BLaER1 (cell line): Measurements from ENCODE around the gene ANKFY1.
"Not testable (repeated sequence)": the region's sequence is repeated elsewhere in the genome, so short reads cannot be mapped to it uniquely, and the experiment has no call there.

Experiments used
- H3K27ac ChIP-seq: shearing (Covaris generic); formaldehyde crosslinking; 2 replicates; pipeline ENCODE4 v1.8.1; 2022
- H3K27me3 ChIP-seq: shearing (Covaris generic); formaldehyde crosslinking; 2 replicates; pipeline ENCODE4 v1.8.1; 2022
- H3K36me3 ChIP-seq: shearing (Covaris generic); formaldehyde crosslinking; 2 replicates; pipeline ENCODE4 v1.8.1; 2022
- H3K4me1 ChIP-seq: shearing (Covaris generic); formaldehyde crosslinking; 2 replicates; pipeline ENCODE4 v1.8.1; 2022
- H3K4me2 ChIP-seq: shearing (Covaris generic); formaldehyde crosslinking; 2 replicates; pipeline ENCODE4 v1.8.1; 2022
- H3K4me3 ChIP-seq: shearing (Covaris generic); formaldehyde crosslinking; 2 replicates; pipeline ENCODE4 v1.8.1; 2022
- H3K9ac ChIP-seq: shearing (Covaris generic); formaldehyde crosslinking; 2 replicates; pipeline ENCODE4 v1.8.1; 2022
- H3K9me3 ChIP-seq: shearing (Covaris generic); formaldehyde crosslinking; 2 replicates; pipeline ENCODE4 v1.8.1; 2022
- H4K20me1 ChIP-seq: shearing (Covaris generic); formaldehyde crosslinking; 2 replicates; pipeline ENCODE4 v1.8.1; 2022
- Cebpa-rat ChIP-seq: shearing (Covaris generic); IDR thresholded peaks from 2 replicates; pipeline ENCODE4 v1.8.1; 2022

ANKFY1 gene

DNA sequence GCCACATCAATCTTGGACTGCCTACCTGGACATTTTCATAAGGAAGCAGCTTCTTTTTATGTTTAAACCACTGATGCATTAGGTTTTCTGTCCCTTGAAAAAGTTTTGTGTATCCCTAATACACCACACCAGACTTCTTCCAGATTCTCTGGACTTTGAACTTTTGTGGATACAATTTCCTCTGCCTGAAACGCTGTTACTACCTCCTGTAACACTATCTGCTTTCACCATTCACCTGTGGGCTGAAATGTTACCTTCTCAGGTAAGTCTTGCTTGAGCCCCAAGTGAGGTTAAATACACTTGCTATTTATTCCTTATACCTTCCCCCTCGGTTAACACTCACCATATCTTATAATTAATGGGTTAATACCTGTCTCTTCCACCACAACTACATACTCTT lies 123.7 kb downstream of the ANKFY1 start:
- no peaks in the 10 kb centered on the region for H3K9me3 ChIP-seq
- no peak overlapping the region for H3K9ac ChIP-seq
- H3K27ac ChIP-seq = no peak overlapping the region
- H3K27me3 ChIP-seq = no peaks in the 10 kb centered on the region
- H3K4me1 ChIP-seq = peaks cover 33% of the 10 kb centered on the region
- peaks cover 38% of the 10 kb centered on the region for H3K36me3 ChIP-seq
- H3K4me3 ChIP-seq = no peak overlapping the region
- H3K4me2 ChIP-seq = no peak overlapping the region
- no peak for TF ChIP-seq Cebpa-rat
- peaks cover 77% of the 10 kb centered on the region for H4K20me1 ChIP-seq

DNA sequence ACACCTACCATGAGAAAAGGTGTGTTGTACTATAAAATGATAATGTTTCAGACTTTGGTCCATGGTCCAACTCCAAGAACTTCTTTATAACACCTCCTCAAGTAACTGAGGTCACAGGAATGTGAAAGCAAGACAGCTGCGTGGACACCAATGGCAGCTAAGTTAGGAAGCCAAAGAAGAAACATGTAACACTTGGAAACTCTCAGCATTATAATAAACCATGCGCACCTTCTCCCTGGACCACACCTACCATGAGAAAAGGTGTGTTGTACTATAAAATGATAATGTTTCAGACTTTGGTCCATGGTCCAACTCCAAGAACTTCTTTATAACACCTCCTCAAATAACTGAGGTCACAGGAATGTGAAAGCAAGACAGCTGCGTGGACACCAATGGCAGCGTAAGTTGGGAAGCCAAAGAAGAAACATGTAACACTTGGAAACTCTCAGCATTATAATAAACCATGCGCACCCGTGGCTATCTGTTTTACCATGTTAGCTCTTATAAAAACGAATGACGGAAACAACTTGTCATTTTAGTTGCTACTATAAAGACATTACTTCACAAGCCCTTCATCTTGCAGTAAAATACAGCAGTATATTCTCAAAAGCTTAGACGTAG lies 124.8 kb downstream of the ANKFY1 start:
- H3K9ac ChIP-seq, H3K9me3 ChIP-seq, H3K4me2 ChIP-seq, H3K27ac ChIP-seq, H3K4me3 ChIP-seq, H3K27me3 ChIP-seq: not testable (repeated sequence)
- H3K4me1 ChIP-seq = peaks cover 23% of the 10 kb centered on the region
- peaks cover 43% of the 10 kb centered on the region for H3K36me3 ChIP-seq
- peaks cover 87% of the 10 kb centered on the region for H4K20me1 ChIP-seq

DNA sequence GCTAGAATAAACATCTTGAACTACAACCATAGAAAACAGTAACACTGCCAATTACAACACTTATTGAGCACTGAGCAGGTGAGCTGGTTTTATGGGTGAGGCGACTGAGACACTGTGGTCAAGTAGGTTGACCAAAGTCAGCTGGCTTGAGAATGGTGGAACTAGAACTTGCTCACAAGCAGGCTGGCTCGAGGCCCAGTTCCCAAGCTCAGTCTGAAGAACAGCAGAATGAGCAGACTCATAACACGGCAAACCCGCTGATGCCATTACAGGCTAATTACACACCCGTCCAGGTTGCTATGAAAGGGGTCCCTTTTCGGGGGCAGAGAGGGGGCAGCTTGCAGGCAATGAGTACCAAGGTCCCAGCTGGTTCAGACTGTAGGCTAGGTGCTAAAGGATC lies 127.4 kb downstream of the ANKFY1 start:
- H3K4me1 ChIP-seq = peaks cover 15% of the 10 kb centered on the region
- H3K27me3 ChIP-seq = no peaks in the 10 kb centered on the region
- no peaks in the 10 kb centered on the region for H3K9me3 ChIP-seq
- no peak overlapping the region for H3K27ac ChIP-seq
- peaks cover 97% of the 10 kb centered on the region for H4K20me1 ChIP-seq
- H3K36me3 ChIP-seq = peaks cover 56% of the 10 kb centered on the region
- H3K9ac ChIP-seq = no peak overlapping the region
- H3K4me2 ChIP-seq = no peak overlapping the region
- H3K4me3 ChIP-seq = no peak overlapping the region
- no peak for TF ChIP-seq Cebpa-rat

DNA sequence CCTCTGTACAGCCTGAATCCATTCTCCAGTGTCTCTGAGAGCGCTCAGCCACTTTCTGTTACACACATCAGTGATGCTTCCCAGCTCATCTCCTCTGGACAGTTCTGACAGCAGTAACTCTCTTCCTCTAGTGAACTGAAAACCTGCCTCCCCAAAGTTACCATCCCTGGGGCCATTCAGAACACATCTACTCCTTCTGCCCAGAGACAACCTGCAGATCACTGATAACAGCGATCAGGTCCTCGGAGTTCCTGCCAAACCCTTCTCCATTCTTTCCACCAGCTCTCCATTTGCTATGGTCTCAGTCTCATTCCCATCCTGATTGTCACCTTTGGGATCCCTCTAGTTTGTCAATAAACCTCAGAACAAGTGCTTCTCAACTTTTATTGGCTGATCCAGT lies 128.3 kb downstream of the ANKFY1 start:
- Histone ChIP-seq H4K20me1 (peaks cover 97% of the 10 kb centered on the region), H3K4me2 (no peak overlapping the region), H3K27me3 (no peaks in the 10 kb centered on the region), H3K4me3 (no peak overlapping the region), H3K36me3 (peaks cover 64% of the 10 kb centered on the region), H3K4me1 (peaks cover 7% of the 10 kb centered on the region; the same call in 1 of the 2 replicates), H3K9ac (no peak overlapping the region), H3K27ac (no peak overlapping the region), H3K9me3 (no peaks in the 10 kb centered on the region)
- no peak for TF ChIP-seq Cebpa-rat

DNA sequence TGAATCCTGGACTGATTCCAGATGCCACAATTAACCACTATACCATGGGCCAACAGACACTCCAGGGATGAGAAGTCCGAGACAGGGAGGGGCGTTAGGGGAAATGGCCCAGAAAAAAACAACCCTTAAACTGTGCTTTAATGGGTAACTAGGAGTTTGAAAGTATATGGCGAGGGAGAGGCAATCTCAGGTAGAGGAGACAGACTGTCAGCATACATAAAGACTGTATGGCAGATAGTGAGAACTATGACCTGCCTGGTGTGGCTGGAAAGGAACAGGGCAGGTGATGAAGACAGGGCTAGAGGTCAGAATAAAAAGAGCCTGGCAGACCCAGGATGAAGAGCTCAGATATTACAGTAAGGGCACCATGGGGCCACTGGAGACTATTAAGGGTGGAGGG lies 129.1 kb downstream of the ANKFY1 start:
- Histone ChIP-seq H3K4me2 (no peak overlapping the region), H3K9me3 (no peaks in the 10 kb centered on the region), H4K20me1 (peaks cover 97% of the 10 kb centered on the region), H3K36me3 (peaks cover 62% of the 10 kb centered on the region), H3K4me3 (no peak overlapping the region), H3K27me3 (no peaks in the 10 kb centered on the region), H3K4me1 (no peaks in the 10 kb centered on the region), H3K9ac (no peak overlapping the region), H3K27ac (no peak overlapping the region)
- no peak for TF ChIP-seq Cebpa-rat

DNA sequence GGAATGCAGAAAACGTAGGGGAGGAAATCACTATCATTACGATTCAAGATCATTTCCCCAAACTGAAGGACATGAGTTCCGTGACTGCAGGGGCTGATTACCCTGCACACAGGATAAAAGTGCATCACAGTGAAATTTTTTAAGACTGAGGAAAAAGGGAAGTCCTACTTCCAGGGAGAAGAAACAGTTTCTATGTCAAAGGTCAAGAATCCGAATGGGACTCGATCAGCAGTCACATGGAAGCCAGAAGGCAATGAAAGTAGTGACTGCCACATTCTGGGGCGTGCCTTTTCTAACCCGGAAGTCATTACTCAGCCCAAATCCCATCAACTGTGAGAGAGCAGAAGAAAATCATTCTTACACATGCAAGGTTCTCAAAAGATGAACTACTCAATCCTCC lies 133.1 kb downstream of the ANKFY1 start:
- Histone ChIP-seq H3K4me3 (no peak overlapping the region), H4K20me1 (peaks cover 88% of the 10 kb centered on the region), H3K9ac (no peak overlapping the region), H3K4me2 (no peak overlapping the region), H3K27ac (no peak overlapping the region), H3K36me3 (peaks cover 58% of the 10 kb centered on the region), H3K4me1 (no peaks in the 10 kb centered on the region), H3K9me3 (no peaks in the 10 kb centered on the region), H3K27me3 (no peaks in the 10 kb centered on the region)
- no peak for TF ChIP-seq Cebpa-rat

DNA sequence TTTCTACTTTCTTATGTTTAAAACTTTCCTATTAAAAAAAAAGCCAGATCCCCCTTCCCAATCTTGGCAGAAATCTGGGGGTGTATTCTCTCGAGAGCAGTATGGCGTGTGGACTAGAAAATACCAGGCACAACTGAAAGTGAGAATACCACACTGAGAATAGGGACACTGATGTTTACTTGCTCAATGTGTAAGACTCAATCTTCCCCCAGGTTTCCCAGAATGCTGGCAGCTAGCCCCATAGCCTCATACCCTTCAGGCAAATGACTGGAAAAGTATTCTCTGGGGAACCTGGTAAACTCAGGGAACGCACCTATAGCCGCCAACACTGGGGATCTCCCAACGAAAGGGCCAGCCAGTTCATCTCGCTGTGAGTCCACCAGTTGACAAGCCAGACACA lies 136.2 kb downstream of the ANKFY1 start:
- H3K9ac ChIP-seq = no peak overlapping the region
- no peak overlapping the region for H3K4me3 ChIP-seq
- peaks cover 77% of the 10 kb centered on the region for H3K36me3 ChIP-seq
- H3K4me2 ChIP-seq = no peak overlapping the region
- H3K27me3 ChIP-seq = no peaks in the 10 kb centered on the region
- no peaks in the 10 kb centered on the region for H3K4me1 ChIP-seq
- no peak overlapping the region for H3K27ac ChIP-seq
- H3K9me3 ChIP-seq = no peaks in the 10 kb centered on the region
- TF ChIP-seq Cebpa-rat = no peak
- H4K20me1 ChIP-seq = peaks cover 83% of the 10 kb centered on the region

DNA sequence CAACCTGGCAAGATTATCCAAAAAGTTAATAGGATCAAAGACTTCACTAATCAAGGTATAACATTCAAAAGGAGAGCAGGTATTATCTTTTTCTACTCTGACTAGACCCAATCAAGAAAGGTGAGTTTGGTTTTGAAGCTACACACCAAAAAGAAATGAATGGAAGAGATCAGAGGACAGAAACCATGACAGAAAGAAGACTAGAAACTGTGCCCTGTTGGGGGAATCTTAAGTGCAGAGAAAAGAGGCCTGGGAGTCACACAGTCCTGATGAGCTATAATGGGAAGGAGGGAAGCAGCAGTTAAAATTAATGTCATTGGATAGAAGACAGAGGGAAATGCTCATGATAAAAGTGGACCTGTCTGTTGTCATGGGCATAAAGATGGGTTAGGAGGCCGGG lies 138.2 kb downstream of the ANKFY1 start:
- Histone ChIP-seq H3K27me3 (no peaks in the 10 kb centered on the region), H3K36me3 (peaks cover 80% of the 10 kb centered on the region), H4K20me1 (peaks cover 80% of the 10 kb centered on the region), H3K4me1 (no peaks in the 10 kb centered on the region), H3K4me3 (no peak overlapping the region), H3K27ac (no peak overlapping the region), H3K9me3 (no peaks in the 10 kb centered on the region), H3K9ac (no peak overlapping the region), H3K4me2 (no peak overlapping the region)
- no peak for TF ChIP-seq Cebpa-rat

DNA sequence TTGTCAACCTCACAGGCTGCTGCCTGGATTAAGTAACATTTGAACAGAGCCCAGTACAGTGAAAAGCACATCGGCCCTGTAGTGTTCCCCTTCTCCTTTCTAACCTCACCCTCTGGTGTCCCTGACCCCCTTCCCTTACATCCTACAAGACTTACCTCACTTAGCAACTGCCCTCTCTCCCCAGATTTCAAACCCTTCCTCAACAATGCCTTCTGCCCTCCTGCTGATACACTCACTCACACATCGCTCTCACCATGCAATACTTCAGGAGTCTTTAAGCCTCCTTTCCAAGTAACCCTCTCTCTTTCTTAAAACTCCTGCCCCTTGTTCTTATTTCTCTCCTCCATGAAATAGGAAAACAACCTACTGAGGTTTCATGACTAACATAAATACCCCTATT lies 138.8 kb downstream of the ANKFY1 start:
- H3K9me3 ChIP-seq = no peaks in the 10 kb centered on the region
- H3K36me3 ChIP-seq = peaks cover 82% of the 10 kb centered on the region
- no peaks in the 10 kb centered on the region for H3K27me3 ChIP-seq
- H3K4me1 ChIP-seq = no peaks in the 10 kb centered on the region
- H3K27ac ChIP-seq = no peak overlapping the region
- H4K20me1 ChIP-seq = peaks cover 78% of the 10 kb centered on the region
- H3K4me3 ChIP-seq = no peak overlapping the region
- no peak for TF ChIP-seq Cebpa-rat
- no peak overlapping the region for H3K4me2 ChIP-seq
- H3K9ac ChIP-seq = peak overlapping the region; percentile 9; the same call in 1 of the 2 replicates

DNA sequence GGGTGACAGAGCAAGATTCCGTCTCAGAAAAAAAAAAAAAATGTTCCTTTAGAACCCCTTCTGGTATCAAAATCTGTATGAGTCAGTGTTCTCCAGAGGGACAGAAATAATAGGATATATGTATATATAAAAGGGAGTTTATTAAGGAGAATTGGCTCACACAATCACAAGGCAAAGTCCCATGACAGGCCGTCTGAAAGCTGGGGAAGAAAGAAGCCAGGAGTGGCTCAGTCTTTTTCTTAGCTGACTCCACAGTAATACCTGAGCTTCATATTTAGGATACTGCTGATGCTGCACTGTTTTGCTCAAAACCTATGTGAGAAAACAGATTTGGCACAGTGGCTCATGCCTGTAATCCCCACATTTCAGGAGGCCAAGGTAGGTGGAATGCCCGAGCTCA lies 143.4 kb downstream of the ANKFY1 start:
- H3K9me3 ChIP-seq = no peaks in the 10 kb centered on the region
- peaks cover 62% of the 10 kb centered on the region for H4K20me1 ChIP-seq
- no peak overlapping the region for H3K27ac ChIP-seq
- H3K4me2 ChIP-seq = no peak overlapping the region
- peaks cover 94% of the 10 kb centered on the region for H3K36me3 ChIP-seq
- H3K27me3 ChIP-seq = no peaks in the 10 kb centered on the region
- no peak overlapping the region for H3K4me3 ChIP-seq
- no peaks in the 10 kb centered on the region for H3K4me1 ChIP-seq
- TF ChIP-seq Cebpa-rat = no peak
- H3K9ac ChIP-seq = no peak overlapping the region

DNA sequence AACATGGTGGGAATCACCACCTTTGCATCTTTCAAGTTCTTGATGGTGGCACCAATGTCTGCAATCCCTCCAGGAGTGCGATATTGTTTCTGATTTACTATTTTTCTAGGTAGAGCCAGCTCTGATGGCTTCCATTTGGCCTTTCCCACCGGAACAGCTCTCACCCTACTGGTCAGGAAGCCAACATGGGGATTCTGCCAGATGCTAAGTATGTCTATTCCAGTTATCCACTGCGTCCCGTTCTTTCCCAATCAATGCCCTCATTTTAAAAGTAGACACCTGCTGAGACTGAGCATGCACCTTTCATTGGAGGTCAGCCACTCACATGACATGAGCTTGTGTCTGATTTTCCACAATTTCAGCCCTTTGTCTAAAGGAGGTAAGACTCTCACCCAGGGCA lies 144.5 kb downstream of the ANKFY1 start:
- no peaks in the 10 kb centered on the region for H3K9me3 ChIP-seq
- no peaks in the 10 kb centered on the region for H3K4me1 ChIP-seq
- H3K4me3 ChIP-seq = no peak overlapping the region
- H3K4me2 ChIP-seq = no peak overlapping the region
- H3K27ac ChIP-seq = no peak overlapping the region
- TF ChIP-seq Cebpa-rat = no peak
- no peak overlapping the region for H3K9ac ChIP-seq
- peaks cover 98% of the 10 kb centered on the region for H3K36me3 ChIP-seq
- no peaks in the 10 kb centered on the region for H3K27me3 ChIP-seq
- peaks cover 51% of the 10 kb centered on the region; the same call in 1 of the 2 replicates for H4K20me1 ChIP-seq
